CD14-positive monocyte (primary cell): ENCODE data around the gene ARMC9. TPM values are rescaled to one million over a fixed set of nuclear protein-coding genes. Genes with fewer than 3 reads are reported as not detected.

Source experiments
- DNase-seq, 3 donors: peaks; one replicate each; pipeline ENCODE4 v3.0.0-alpha.2; 2011 to 2022
- H2AFZ ChIP-seq: 2 replicates; pipeline ENCODE4 v1.6.0; 2012; ENCODE audit warnings: mild to moderate bottlenecking, low read depth, low read length, inconsistent platforms; ENCODE audit not compliant: insufficient read depth, poor library complexity, severe bottlenecking
- H3K27ac ChIP-seq, 2 donors: 1 replicate in 1 of 2; 2 replicates in 1 of 2; pipeline ENCODE4 v1.5.1; 2012 to 2013; ENCODE audit warnings: low read length in 2 of 2, control low read depth in 1 of 2, inconsistent platforms in 1 of 2, low read depth in 1 of 2, mild to moderate bottlenecking in 1 of 2
- H3K27me3 ChIP-seq, 2 donors: one replicate each; pipeline versions ENCODE4 v1.6.0 to v1.6.1; 2011 to 2013; ENCODE audit warnings: low read length in 2 of 2; ENCODE audit not compliant: control insufficient read depth in 2 of 2, insufficient read depth in 2 of 2
- H3K36me3 ChIP-seq, 2 donors: replicated peaks in 1 of 2; 1 replicate in 1 of 2; 2 replicates in 1 of 2; pipeline versions ENCODE4 v1.5.1 to v1.6.1; 2012 to 2013; ENCODE audit warnings: low read length in 2 of 2, control low read depth in 1 of 2, inconsistent platforms in 1 of 2, mild to moderate bottlenecking in 1 of 2; ENCODE audit not compliant: insufficient read depth in 2 of 2, control insufficient read depth in 1 of 2
- H3K4me1 ChIP-seq, 2 donors: 1 replicate in 1 of 2; 2 replicates in 1 of 2; pipeline versions ENCODE4 v1.5.1 to v1.6.1; 2012 to 2013; ENCODE audit warnings: low read length in 2 of 2, control low read depth in 1 of 2, inconsistent platforms in 1 of 2, mild to moderate bottlenecking in 1 of 2, moderate library complexity in 1 of 2; ENCODE audit not compliant: insufficient read depth in 2 of 2, control insufficient read depth in 1 of 2
- H3K4me2 ChIP-seq: replicated peaks from 2 replicates; pipeline ENCODE3; 2012; ENCODE audit warnings: low read length, moderate library complexity, mild to moderate bottlenecking; ENCODE audit not compliant: poor library complexity, severe bottlenecking; ENCODE audit errors: extremely low read depth
- H3K4me3 ChIP-seq, 3 experiments: fragments of 200-600 bp in 1 of 3; sonication (generic) in 1 of 3; replicated peaks in 1 of 3; 1 replicate in 2 of 3; 2 replicates in 1 of 3; pipeline ENCODE4 v1.5.1; 2011 to 2013; ENCODE audit warnings: low read length in 3 of 3, mild to moderate bottlenecking in 3 of 3, control low read depth in 2 of 3, low read depth in 2 of 3, inconsistent platforms in 1 of 3, moderate library complexity in 1 of 3
- H3K79me2 ChIP-seq: 2 replicates; pipeline ENCODE4 v1.6.0; 2012; ENCODE audit warnings: mild to moderate bottlenecking, control low read depth, inconsistent platforms, low read length, moderate library complexity; ENCODE audit not compliant: insufficient read depth
- H3K9ac ChIP-seq: 2 replicates; pipeline ENCODE4 v1.6.0; 2017; ENCODE audit warnings: low read length, mild to moderate bottlenecking; ENCODE audit not compliant: insufficient read depth, poor library complexity, severe bottlenecking
- H3K9me3 ChIP-seq, 2 donors: replicated peaks in 1 of 2; 1 replicate in 1 of 2; 2 replicates in 1 of 2; pipeline versions ENCODE4 v1.5.1 to v1.6.1; 2012 to 2013; ENCODE audit warnings: low read length in 2 of 2, control low read depth in 1 of 2; ENCODE audit not compliant: control insufficient read depth in 1 of 2, insufficient read depth in 1 of 2
- H4K20me1 ChIP-seq: 2 replicates; pipeline ENCODE4 v1.6.0; 2012; ENCODE audit warnings: mild to moderate bottlenecking, low read length, control low read depth, moderate library complexity; ENCODE audit not compliant: insufficient read depth
- H3K27ac Mint-ChIP-seq, 7 donors: one replicate each; pipeline ENCODE4 v1.8.0; 2020; ENCODE audit warnings: mild to moderate bottlenecking in 7 of 7, mixed read lengths in 7 of 7, moderate library complexity in 6 of 7, inconsistent platforms in 2 of 7
- H3K27me3 Mint-ChIP-seq, 3 donors: one replicate each; pipeline ENCODE4 v1.8.0; 2021 to 2022; ENCODE audit warnings: low read depth in 3 of 3, mild to moderate bottlenecking in 3 of 3, mixed read lengths in 3 of 3, moderate library complexity in 3 of 3, inconsistent platforms in 1 of 3
- H3K36me3 Mint-ChIP-seq, 2 donors: one replicate each; pipeline ENCODE4 v1.8.0; 2020; ENCODE audit warnings: mixed read lengths in 2 of 2, inconsistent platforms in 1 of 2, mild to moderate bottlenecking in 1 of 2
- H3K4me1 Mint-ChIP-seq: one replicate; pipeline ENCODE4 v1.8.0; 2020; ENCODE audit warnings: mild to moderate bottlenecking, mixed read lengths
- H3K4me3 Mint-ChIP-seq, 2 donors: one replicate each; pipeline ENCODE4 v1.8.0; 2020; ENCODE audit warnings: mild to moderate bottlenecking in 2 of 2, mixed read lengths in 2 of 2, moderate library complexity in 1 of 2
- H3K9me3 Mint-ChIP-seq, 7 donors: one replicate each; pipeline ENCODE4 v1.8.0; 2020 to 2022; ENCODE audit warnings: mixed read lengths in 7 of 7, mild to moderate bottlenecking in 6 of 7, moderate library complexity in 6 of 7, inconsistent platforms in 2 of 7
- CTCF ChIP-seq: fragments of 200-600 bp; IDR thresholded peaks from one replicate; pipeline ENCODE4 v1.8.0; 2022; ENCODE audit warnings: antibody characterized with exemption, mild to moderate bottlenecking
- WGBS: methylation state at CpG from one replicate; pipeline ENCODE4 v1.1.5; 2013; ENCODE audit warnings: missing lambda C conversion rate; ENCODE audit not compliant: insufficient coverage; 5-methylcytosine and 5-hydroxymethylcytosine counted together
- intact Hi-C, 2 donors: fragments of 100-400 bp; cut with micrococcal nuclease; formaldehyde crosslinking; loops; one replicate each; pipeline versions ENCODE4 v1.15.0 to v1.15.1; 2023
- polyA plus RNA-seq, 3 donors: library from polyadenylated mRNA; depleted of rRNA in 1 of 3; unstranded in 2 of 3; stranded (reverse) in 1 of 3; fragments of 300-500 nt in 2 of 3; fragments of >200 nt in 1 of 3; fragmentation: Illumina TruSeq in 2 of 3; gene quantifications; 1 replicate in 2 of 3; 2 replicates in 1 of 3; pipeline ENCODE4 v1.2.3, GENCODE V29; 2012 to 2021

The ARMC9 gene
- polyA plus RNA-seq, 3 donors: 0.07 to 0.27 TPM; not detected in 1

- no peak overlapping the region for H3K9ac ChIP-seq
- H3K27ac ChIP-seq: no peak overlapping the region
- Mint-ChIP-seq H3K9me3 (peaks cover 5 to 18% (median 10%) of the 10 kb centered on the region in 7 donors), H3K4me1 (peaks cover 23% of the 10 kb centered on the region), H3K27ac (no peak overlapping the region), H3K36me3 (peaks cover 0 to 6% of the 10 kb centered on the region in 2 donors), H3K4me3 (no peak overlapping the region), H3K27me3 (peaks cover 0 to 4% (median 2%) of the 10 kb centered on the region in 3 donors)
- peak overlapping the region; percentile 44 for H2AFZ ChIP-seq
- 49% methylated on average over 6 of the region's 15 CpGs for WGBS
- no peak overlapping the region for H3K4me3 ChIP-seq
- H4K20me1 ChIP-seq: no peaks in the 10 kb centered on the region
- no peaks in the 10 kb centered on the region for H3K36me3 ChIP-seq
- H3K27me3 ChIP-seq: no peaks in the 10 kb centered on the region
- intact Hi-C loops: no loop called here
- H3K79me2 ChIP-seq: no peaks in the 10 kb centered on the region
- TF ChIP-seq CTCF: no peak
- DNase-seq: no peak
- H3K4me2 ChIP-seq: no peak overlapping the region
- peaks cover 0 to 11% of the 10 kb centered on the region in 2 donors for H3K9me3 ChIP-seq
- H3K4me1 ChIP-seq: peaks cover 8 to 9% of the 10 kb centered on the region in 2 donors
Measured at GRCh38 chr2:231383416-231384108, 185.1 kb downstream of the ARMC9 start.

- intact Hi-C loops: no loop called here
- Histone ChIP-seq H3K4me3 (no peak overlapping the region), H3K4me2 (no peak overlapping the region), H3K27me3 (no peaks in the 10 kb centered on the region), H3K27ac (no peak overlapping the region), H3K79me2 (no peaks in the 10 kb centered on the region), H3K9me3 (peaks cover 0 to 11% of the 10 kb centered on the region in 2 donors), H3K36me3 (no peaks in the 10 kb centered on the region), H4K20me1 (no peaks in the 10 kb centered on the region), H3K4me1 (peaks cover 13 to 14% of the 10 kb centered on the region in 2 donors), H2AFZ (no peak overlapping the region), H3K9ac (no peak overlapping the region)
- H3K27me3 Mint-ChIP-seq: peaks cover 0 to 4% (median 2%) of the 10 kb centered on the region in 3 donors
- DNase-seq: no peak
- no peak overlapping the region for H3K27ac Mint-ChIP-seq
- peaks cover 0 to 6% of the 10 kb centered on the region in 2 donors for H3K36me3 Mint-ChIP-seq
- H3K4me1 Mint-ChIP-seq: peaks cover 27% of the 10 kb centered on the region
- WGBS: no CpG with 5 or more reads among the region's 2 CpGs
- peaks cover 5 to 18% (median 10%) of the 10 kb centered on the region in 7 donors for H3K9me3 Mint-ChIP-seq
- H3K4me3 Mint-ChIP-seq: no peak overlapping the region
- TF ChIP-seq CTCF: no peak
Measured at GRCh38 chr2:231384109-231384435, 185.6 kb downstream of the ARMC9 start.
